Measurements from ENCODE around the gene CSRP1.

- no peak for TF ChIP-seq POLR2AphosphoS5 (IDR thresholded peaks at IDR 0.05)
- no peak for TF ChIP-seq POLR2A (IDR thresholded peaks at IDR 0.05)
- TF ChIP-seq CTCF (IDR thresholded peaks at IDR 0.05): no peak
Observed at GRCh38 chr1:201433609-201434008, 73.3 kb downstream of the CSRP1 start.
